ENCODE data around the gene ZSWIM5.

- TF ChIP-seq CTCF (IDR thresholded peaks at IDR 0.05; ENCODE audit: poor library complexity) (no peak), EZH2phosphoT487 (IDR thresholded peaks at IDR 0.05; ENCODE audit: low read depth, severe bottlenecking, unreplicated experiment) (no peak), EZH2 (IDR thresholded peaks at IDR 0.05; ENCODE audit: borderline replicate concordance) (no peak)
Observed at GRCh38 chr1:45089711-45090110, 116.7 kb downstream of the ZSWIM5 start.

All from hepatocyte (in vitro differentiated cells).